Fibroblast of skin of left biceps (primary cell): Measurements from ENCODE around the gene PRR5.

Experiments
- DNase-seq, 2 experiments: peaks; one replicate each; pipeline ENCODE4 v3.0.0-alpha.2; 2013; ENCODE audit warnings: low read depth in 2 of 2

PRR5 gene

DNA sequence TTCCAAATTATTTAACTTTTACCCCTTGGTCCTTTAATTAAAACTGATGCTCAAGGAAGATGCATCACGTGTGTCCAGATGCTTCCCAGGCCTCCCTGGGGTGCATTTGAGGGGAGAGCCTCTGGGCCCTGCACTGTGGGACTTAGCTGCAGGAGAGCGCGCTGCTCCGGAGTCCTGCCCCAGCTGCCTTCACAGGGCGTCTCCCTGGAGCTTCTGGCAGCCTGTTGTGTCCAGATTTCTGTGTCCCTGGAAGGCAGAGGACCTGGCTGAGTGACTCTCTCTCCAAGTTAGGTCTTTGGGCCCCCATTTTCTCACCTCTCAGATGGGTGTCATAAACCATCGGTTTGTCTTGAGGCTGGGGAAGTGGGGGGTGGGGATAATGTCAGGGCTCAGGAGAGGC lies 53.4 kb downstream of the PRR5 start:
- DNase-seq: no peak

DNA sequence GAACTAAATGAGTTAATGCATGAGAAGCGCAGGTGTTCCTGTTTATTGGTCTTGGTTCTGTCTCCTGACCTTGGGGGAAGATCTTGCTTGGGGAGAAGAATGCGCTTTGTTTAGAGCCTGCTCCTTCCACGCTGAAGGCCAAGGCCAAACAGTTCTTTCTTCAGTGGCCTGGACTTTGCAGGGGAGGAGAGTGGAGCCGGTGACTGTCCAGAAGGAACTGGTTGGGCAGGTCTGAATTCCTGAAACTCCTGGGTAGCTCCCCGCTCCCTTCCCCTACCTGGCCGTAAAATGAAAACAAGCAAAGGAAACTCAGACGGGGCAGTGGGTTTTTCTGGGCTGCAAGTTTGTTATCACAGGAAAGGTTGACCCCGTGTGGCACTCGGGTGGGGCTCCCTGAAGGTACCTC lies 54.0 kb downstream of the PRR5 start:
- no peak for DNase-seq

- DNase-seq: peak; percentile 25
Measured at GRCh38 chr22:44758344-44758973, 56.5 kb downstream of the PRR5 start.

GRCh38 chr22:44759001-44759400 lies 57.0 kb downstream of the PRR5 start:
- no peak for DNase-seq

DNA sequence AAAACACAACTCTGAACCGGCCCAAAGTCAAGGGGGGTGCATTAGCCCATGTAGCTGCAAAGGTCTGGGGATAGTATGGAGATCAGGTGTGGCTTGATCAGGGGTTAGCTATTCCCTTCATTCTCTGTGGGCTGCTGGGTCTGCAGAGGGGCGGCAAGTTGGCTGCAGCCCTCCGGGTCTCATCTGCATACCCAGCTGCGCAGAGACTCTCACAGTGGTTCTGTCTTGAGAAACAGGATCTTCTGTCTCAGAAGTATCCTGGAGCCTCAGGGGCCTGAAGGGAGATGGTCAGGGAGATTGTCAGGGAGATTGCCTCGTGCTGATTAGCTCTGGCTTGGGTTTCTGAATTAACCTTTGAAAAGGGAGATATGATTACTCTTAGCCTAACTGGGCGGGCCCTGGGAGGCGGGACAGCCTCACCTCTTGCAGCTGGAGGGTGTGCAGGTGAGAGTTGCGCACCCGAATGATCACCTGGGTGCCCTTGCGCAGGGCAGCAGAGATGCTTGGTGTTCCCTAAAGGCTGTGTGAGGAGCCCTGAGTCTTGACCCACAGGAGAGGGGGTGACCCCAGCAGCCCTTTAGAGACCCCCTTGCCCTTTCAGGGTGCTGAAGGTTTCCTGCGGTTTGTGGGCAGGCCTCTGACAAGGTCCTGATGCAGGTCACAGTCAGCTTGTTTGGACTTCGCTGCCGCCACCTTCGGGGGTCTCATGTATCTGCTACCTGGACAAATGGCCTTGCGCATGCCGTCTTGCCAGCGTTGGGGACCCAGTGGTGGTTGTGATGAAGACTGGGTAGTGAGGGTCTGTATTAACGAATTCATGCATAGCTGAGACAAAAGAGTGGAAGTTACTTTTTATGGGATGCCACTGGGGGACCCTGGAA lies 57.7 kb downstream of the PRR5 start:
- no peak for DNase-seq

DNA sequence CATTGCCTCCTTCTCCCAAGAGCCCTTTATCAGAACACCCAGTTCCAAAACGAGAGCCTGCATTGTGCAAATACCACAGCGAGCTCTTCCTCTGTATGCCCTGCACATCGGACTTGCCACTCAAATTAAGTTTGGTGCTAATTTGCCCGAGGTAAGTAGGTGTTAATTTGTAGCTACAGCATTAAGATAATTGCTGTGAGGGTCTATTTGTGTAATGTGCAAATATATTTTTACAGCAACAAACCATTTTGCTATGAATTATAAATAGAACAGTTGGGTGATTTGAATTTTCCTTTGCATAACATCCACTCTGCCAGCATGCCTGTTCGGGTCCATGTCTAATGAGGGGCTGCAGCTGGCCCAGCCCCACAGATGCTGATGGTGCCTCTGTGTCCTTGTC lies 58.5 kb downstream of the PRR5 start:
- DNase-seq: no peak

DNA sequence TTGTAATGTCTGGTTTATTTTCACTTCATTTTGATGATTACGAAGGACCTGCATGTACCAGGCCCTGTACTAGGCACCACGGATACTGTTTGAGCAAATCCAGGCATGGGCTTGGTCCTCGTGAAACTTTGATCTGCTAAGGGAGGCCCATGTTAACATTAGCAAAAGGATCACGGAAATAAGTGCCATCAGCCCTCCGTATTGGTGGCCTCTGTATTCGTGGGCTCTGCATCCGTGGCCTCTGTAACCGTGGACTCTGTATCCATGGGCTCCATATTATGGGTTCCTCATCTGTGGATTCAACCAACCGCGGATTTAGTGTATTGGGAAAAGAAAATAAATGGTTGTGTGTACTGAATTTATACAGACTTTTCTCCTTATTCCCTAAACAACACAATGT lies 59.0 kb downstream of the PRR5 start:
- no peak for DNase-seq

DNA sequence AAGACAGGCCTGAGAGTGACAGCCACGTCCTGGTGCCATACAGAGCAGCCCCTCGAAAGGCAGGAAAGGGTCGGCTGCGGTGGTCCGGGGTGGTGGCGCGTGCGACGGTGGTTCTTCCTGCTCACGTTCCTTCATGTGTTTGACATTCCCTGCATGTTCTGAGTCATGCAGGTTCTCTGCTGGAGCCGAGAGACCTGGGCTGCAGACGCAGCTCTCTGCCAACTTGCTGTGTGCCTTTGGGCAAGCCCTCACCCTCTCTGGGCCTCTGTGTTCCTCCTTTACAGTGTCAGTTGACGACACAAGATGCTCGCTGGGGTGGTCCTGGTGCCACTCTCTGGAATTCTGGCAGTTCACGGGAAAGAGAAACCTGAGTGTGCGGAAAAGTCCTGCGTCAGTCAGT lies 62.4 kb downstream of the PRR5 start:
- no peak for DNase-seq

DNA sequence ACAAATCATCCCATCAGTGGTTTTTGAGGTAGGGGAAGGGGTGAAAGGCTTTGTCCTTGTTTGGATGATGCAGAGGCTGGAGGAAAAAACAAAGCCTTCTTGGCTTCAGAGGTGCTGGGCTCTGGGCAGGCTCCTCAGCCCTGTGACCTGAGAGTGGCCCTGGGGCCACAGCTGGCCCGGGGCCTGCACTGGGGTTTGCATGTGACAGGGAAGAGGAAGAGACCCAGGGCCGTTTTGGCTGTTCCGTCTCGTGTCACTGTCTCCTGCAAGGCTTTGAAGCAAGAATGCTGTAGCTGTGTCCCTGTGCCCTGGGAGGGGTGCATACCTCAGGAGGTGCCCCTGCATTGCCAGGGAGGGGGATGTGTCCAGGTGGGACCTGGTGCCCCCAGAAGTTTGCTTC lies 63.0 kb downstream of the PRR5 start:
- no peak for DNase-seq

DNA sequence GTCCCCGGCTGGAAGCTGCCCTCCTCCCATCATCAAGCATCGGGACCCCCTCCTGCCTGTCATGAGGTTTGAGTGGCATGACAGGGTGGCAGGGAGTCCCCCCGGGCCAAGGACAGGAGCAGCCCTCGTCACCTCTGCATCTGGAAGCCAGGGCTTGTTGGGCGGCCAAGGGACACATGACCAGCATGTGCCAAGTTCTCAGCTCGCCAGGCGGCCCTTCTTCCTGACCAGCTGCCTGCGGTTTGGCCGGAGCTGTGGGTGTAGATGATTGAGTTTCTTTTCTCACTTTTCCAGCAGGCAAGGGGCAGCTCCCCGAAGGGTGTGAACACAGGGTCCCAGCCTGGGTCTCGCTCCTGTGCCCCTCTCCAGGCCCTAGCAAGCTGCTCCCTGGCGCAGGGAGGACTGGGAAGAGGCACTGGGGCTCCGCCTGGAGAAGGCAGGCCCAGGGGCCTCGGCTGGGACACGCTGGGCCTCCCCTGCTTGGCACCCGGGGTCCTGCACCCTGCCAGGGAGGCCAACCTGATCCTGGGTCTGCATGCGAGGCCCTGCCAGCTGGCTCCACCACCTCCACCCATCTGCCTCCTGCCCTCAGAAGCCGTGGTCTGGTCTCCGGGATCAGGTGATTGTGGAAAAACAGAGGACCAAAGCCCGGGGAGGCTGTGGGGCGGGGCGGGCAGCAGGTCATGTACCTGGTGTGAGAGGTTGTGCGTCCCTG lies 63.7 kb downstream of the PRR5 start:
- no peak for DNase-seq

- DNase-seq: no peak
Measured at GRCh38 chr22:44773082-44773481, 71.1 kb downstream of the PRR5 start.

GRCh38 chr22:44775862-44776261 lies 73.9 kb downstream of the PRR5 start:
- no peak for DNase-seq

- DNase-seq: no peak
Measured at GRCh38 chr22:44776605-44777363, 74.8 kb downstream of the PRR5 start.

- no peak for DNase-seq
Measured at GRCh38 chr22:44777364-44777755, 75.4 kb downstream of the PRR5 start.

DNA sequence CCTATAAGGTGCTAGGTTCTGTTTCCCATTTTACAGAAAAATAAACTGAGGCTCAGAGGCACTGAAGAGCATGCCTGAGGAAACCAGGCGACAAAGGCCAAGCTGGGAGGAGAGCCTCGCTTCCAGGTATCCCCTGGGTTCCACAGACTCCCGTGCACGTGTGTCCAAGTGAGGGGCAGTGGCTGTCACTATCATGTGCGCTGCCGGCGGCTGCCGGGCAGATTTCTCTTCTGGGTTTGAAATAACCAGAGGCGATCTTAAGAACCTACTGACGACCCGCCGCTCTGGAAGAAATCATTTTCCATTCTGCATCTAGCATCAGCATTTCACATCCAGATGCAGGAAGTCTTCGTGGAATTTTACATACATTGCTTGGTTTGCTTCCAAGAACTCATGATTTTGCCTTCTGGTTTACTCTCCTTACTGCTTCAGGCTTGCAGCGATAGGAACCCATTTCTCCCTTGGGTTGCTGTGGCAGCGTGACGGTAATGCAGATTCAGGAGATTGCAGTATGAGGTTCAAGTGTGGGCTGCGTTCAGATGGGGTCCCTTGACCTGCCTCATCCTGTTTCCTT lies 79.0 kb downstream of the PRR5 start:
- no peak for DNase-seq

- DNase-seq: no peak
Measured at GRCh38 chr22:44782363-44782963, 80.5 kb downstream of the PRR5 start.

- DNase-seq: no peak
Measured at GRCh38 chr22:44783091-44783490, 81.1 kb downstream of the PRR5 start.

- no peak for DNase-seq
Measured at GRCh38 chr22:44783581-44783980, 81.6 kb downstream of the PRR5 start.

- no peak for DNase-seq
Measured at GRCh38 chr22:44786136-44786535, 84.1 kb downstream of the PRR5 start.

GRCh38 chr22:44786610-44787009 lies 84.6 kb downstream of the PRR5 start:
- DNase-seq: no peak
